Neural progenitor cell (in vitro differentiated cells): ENCODE results near the gene AMFR. TPM values are rescaled to one million over a fixed set of nuclear protein-coding genes. Genes with fewer than 3 reads are reported as not detected.
A peak's percentile ranks its signal among the peaks of the same experiment; 100 is the strongest.

Experiments
- DNase-seq: peaks from one replicate; pipeline ENCODE4 v3.0.0-alpha.2; 2016; ENCODE audit warnings: low spot score
- H2AFZ ChIP-seq: fragments of 200-600 bp; sonication (generic); replicated peaks from 2 replicates; pipeline ENCODE4 v1.6.1; 2016; ENCODE audit warnings: antibody characterized with exemption
- H3F3A ChIP-seq: fragments of 200-600 bp; sonication (generic); 2 replicates; pipeline ENCODE4 v1.6.1; 2016; ENCODE audit warnings: antibody characterized with exemption, low read depth
- H3K27ac ChIP-seq: fragments of 200-600 bp; sonication (generic); 2 replicates; pipeline ENCODE4 v1.5.1; 2016; ENCODE audit warnings: mild to moderate bottlenecking
- H3K27me3 ChIP-seq: fragments of 200-600 bp; sonication (generic); 2 replicates; pipeline ENCODE4 v1.6.1; 2016; ENCODE audit warnings: mild to moderate bottlenecking, moderate library complexity
- H3K36me3 ChIP-seq: fragments of 200-600 bp; sonication (generic); 2 replicates; pipeline ENCODE4 v1.5.1; 2016
- H3K4me1 ChIP-seq: fragments of 200-600 bp; sonication (generic); 2 replicates; pipeline ENCODE4 v1.6.1; 2016; ENCODE audit warnings: mixed run types
- H3K4me2 ChIP-seq: fragments of 200-600 bp; sonication (generic); 2 replicates; pipeline ENCODE4 v1.6.1; 2016
- H3K4me3 ChIP-seq: fragments of 200-600 bp; sonication (generic); 2 replicates; pipeline ENCODE4 v1.5.1; 2016
- H3K79me2 ChIP-seq: fragments of 200-600 bp; sonication (generic); 2 replicates; pipeline ENCODE4 v1.6.1; 2016; ENCODE audit warnings: low read depth
- H3K9ac ChIP-seq: fragments of 200-600 bp; sonication (generic); 2 replicates; pipeline ENCODE4 v1.6.1; 2016
- H3K9me3 ChIP-seq: fragments of 200-600 bp; sonication (generic); 2 replicates; pipeline ENCODE4 v1.5.1; 2016; ENCODE audit warnings: low read depth
- H4K20me1 ChIP-seq: fragments of 200-600 bp; sonication (generic); 2 replicates; pipeline ENCODE4 v1.6.1; 2016; ENCODE audit warnings: low read depth
- H3K27ac Mint-ChIP-seq: 3 replicates; pipeline ENCODE4 v1.8.0; 2021; ENCODE audit warnings: mixed read lengths
- H3K27me3 Mint-ChIP-seq: 2 replicates; pipeline ENCODE4 v1.8.0; 2022; ENCODE audit warnings: low read depth, mild to moderate bottlenecking, inconsistent platforms, moderate library complexity, mixed read lengths; ENCODE audit not compliant: insufficient read depth
- H3K36me3 Mint-ChIP-seq: 3 replicates; pipeline ENCODE4 v1.8.0; 2021; ENCODE audit warnings: mixed read lengths
- H3K4me1 Mint-ChIP-seq: 3 replicates; pipeline ENCODE4 v1.8.0; 2021; ENCODE audit warnings: mixed read lengths
- H3K4me3 Mint-ChIP-seq: 3 replicates; pipeline ENCODE4 v1.8.0; 2021; ENCODE audit warnings: mild to moderate bottlenecking, moderate library complexity, mixed read lengths
- H3K9me3 Mint-ChIP-seq: 3 replicates; pipeline ENCODE4 v1.8.0; 2020; ENCODE audit warnings: mixed read lengths
- CTCF ChIP-seq: fragments of 200-600 bp; sonication (generic); IDR thresholded peaks from 2 replicates; pipeline ENCODE4 v1.5.1; 2017; ENCODE audit warnings: antibody characterized with exemption, mild to moderate bottlenecking
- EZH2 ChIP-seq: fragments of 200-600 bp; sonication (generic); IDR thresholded peaks from 2 replicates; pipeline ENCODE4 v1.6.1; 2017; ENCODE audit warnings: antibody characterized with exemption, mild to moderate bottlenecking, moderate library complexity
- EZH2phosphoT487 ChIP-seq: fragments of 200-600 bp; sonication (generic); IDR thresholded peaks from 2 replicates; pipeline ENCODE4 v1.6.1; 2017; ENCODE audit warnings: antibody characterized with exemption
- total RNA-seq: library from RNA; depleted of rRNA; stranded (reverse); fragments of >200 nt; gene quantifications from 2 replicates; pipeline ENCODE4 v1.2.3, GENCODE V29; 2015; ENCODE audit warnings: low replicate concordance

The AMFR gene
- total RNA-seq, 1 donor from 2014 or later: 38.7 TPM

DNA sequence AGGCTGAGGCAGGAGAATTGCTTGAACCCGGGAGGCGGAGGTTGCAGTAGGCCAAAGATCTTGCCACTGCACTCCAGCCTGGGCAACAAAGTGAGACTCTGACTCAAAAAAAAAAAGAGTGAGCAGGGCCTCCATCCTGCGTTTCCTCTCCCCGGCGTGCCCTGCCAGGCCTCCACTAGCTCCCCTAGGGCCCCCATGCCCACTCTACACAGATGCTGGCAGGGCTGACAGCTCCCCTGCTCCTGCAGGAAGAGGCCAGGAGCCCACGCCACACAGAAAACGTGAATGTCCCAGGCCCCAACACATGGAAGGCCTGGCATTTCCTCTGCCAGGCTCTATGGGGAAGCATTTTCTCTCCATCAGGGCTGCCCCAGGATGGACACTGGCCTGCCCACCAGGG is 109.4 kb downstream of the AMFR start:
- Histone ChIP-seq H3K27me3 (no peaks in the 10 kb centered on the region), H4K20me1 (no peaks in the 10 kb centered on the region), H3K36me3 (no peaks in the 10 kb centered on the region), H3K4me1 (no peaks in the 10 kb centered on the region), H2AFZ (no peak overlapping the region), H3K27ac (no peak overlapping the region), H3F3A (no peaks in the 10 kb centered on the region), H3K4me2 (no peak overlapping the region), H3K79me2 (no peaks in the 10 kb centered on the region), H3K9ac (no peak overlapping the region), H3K9me3 (no peaks in the 10 kb centered on the region), H3K4me3 (no peak overlapping the region)
- Mint-ChIP-seq H3K27me3 (no peaks in the 10 kb centered on the region), H3K4me1 (peaks cover 12% of the 10 kb centered on the region), H3K4me3 (no peak overlapping the region), H3K27ac (no peak overlapping the region), H3K9me3 (no peaks in the 10 kb centered on the region), H3K36me3 (no peaks in the 10 kb centered on the region)
- DNase-seq: no peak
- TF ChIP-seq EZH2 (no peak), EZH2phosphoT487 (no peak), CTCF (no peak)

DNA sequence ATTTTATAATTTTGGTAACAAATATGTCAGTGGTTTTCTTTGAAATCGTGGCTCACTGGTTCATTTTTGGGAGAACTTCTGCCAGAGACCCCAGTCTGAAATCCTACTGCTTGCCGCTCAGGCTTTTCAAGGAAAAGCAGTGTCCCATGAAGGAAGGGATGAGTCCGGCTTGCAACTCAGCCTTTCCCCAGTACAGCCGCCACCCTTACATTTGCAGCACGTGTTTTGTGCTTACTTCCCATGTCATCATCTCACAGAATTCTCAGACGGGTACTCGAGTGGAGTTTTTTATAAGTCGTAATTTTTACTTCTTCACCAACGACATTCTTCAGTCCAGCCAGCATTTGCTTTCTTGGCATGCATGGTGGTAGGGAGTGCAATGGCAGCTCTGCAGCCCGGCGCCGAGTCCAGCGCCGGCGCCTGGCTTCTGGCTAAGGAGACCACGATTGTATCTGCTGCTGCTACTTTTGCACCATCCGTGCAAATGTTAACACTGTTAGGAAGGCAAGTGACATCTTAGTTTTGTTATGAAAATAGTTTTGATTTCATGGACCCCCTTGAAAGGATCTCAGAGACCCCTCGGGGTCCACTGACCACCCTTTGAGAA is 111.0 kb downstream of the AMFR start:
- no peaks in the 10 kb centered on the region for H4K20me1 ChIP-seq
- no peak overlapping the region for H3K4me3 Mint-ChIP-seq
- no peak overlapping the region for H3K27ac ChIP-seq
- no peak overlapping the region for H3K4me2 ChIP-seq
- H3K27ac Mint-ChIP-seq: peak overlapping the region; percentile 22
- no peaks in the 10 kb centered on the region for H3K9me3 Mint-ChIP-seq
- H3K4me3 ChIP-seq: no peak overlapping the region
- peaks cover 12% of the 10 kb centered on the region for H3K4me1 Mint-ChIP-seq
- no peak for TF ChIP-seq EZH2phosphoT487
- TF ChIP-seq CTCF: no peak
- no peak for TF ChIP-seq EZH2
- H3K9ac ChIP-seq: no peak overlapping the region
- no peaks in the 10 kb centered on the region for H3F3A ChIP-seq
- H2AFZ ChIP-seq: no peak overlapping the region
- no peak for DNase-seq
- no peaks in the 10 kb centered on the region for H3K27me3 Mint-ChIP-seq
- H3K36me3 ChIP-seq: no peaks in the 10 kb centered on the region
- no peaks in the 10 kb centered on the region for H3K9me3 ChIP-seq
- H3K36me3 Mint-ChIP-seq: no peaks in the 10 kb centered on the region
- no peaks in the 10 kb centered on the region for H3K27me3 ChIP-seq
- peaks cover 2% of the 10 kb centered on the region for H3K4me1 ChIP-seq
- H3K79me2 ChIP-seq: no peaks in the 10 kb centered on the region

- Histone ChIP-seq H3K9me3 (no peaks in the 10 kb centered on the region), H3K79me2 (no peaks in the 10 kb centered on the region), H3K9ac (no peak overlapping the region), H3K36me3 (no peaks in the 10 kb centered on the region), H3K27ac (no peak overlapping the region), H3K4me2 (no peak overlapping the region), H3K4me1 (peaks cover 18% of the 10 kb centered on the region), H4K20me1 (no peaks in the 10 kb centered on the region), H3K27me3 (no peaks in the 10 kb centered on the region), H2AFZ (no peak overlapping the region), H3F3A (no peaks in the 10 kb centered on the region), H3K4me3 (no peak overlapping the region)
- Mint-ChIP-seq H3K9me3 (no peaks in the 10 kb centered on the region), H3K4me3 (peak overlapping the region; percentile 55), H3K36me3 (no peaks in the 10 kb centered on the region), H3K4me1 (peaks cover 20% of the 10 kb centered on the region), H3K27ac (peak overlapping the region; percentile 46), H3K27me3 (no peaks in the 10 kb centered on the region)
- DNase-seq: no peak
- no peak for TF ChIP-seq EZH2
- TF ChIP-seq EZH2phosphoT487: no peak
- no peak for TF ChIP-seq CTCF
Observed at GRCh38 chr16:56312556-56312955, 112.8 kb downstream of the AMFR start.
